HL-60 (cell line): ENCODE results near the gene TMEM161A.

ENCODE experiments used
- DNase-seq, 2 experiments: peaks; one replicate each; pipeline ENCODE4 v3.0.0-alpha.2; 2010 to 2020; ENCODE audit warnings: low read depth in 1 of 2, low spot score in 1 of 2
- H3K27ac ChIP-seq: fragments of 250-450 bp; sonication (Bioruptor Pico); replicated peaks from 2 replicates; pipeline ENCODE4 v1.5.1; 2020; ENCODE audit warnings: mild to moderate bottlenecking, moderate library complexity
- H3K27me3 ChIP-seq: fragments of 250-450 bp; sonication (Bioruptor Pico); 2 replicates; pipeline ENCODE4 v1.5.1; 2021; ENCODE audit warnings: mild to moderate bottlenecking, moderate library complexity; ENCODE audit not compliant: insufficient read depth, poor library complexity, severe bottlenecking
- H3K4me3 ChIP-seq: replicated peaks from 2 replicates; pipeline ENCODE4 v1.5.1; 2011; ENCODE audit warnings: mild to moderate bottlenecking, control low read depth, low read length; ENCODE audit not compliant: insufficient read depth
- CTCF ChIP-seq: IDR thresholded peaks from one replicate; pipeline ENCODE4 v1.5.1; 2011; ENCODE audit warnings: low read length, control low read depth, inconsistent platforms; ENCODE audit not compliant: insufficient read depth
- GABPA ChIP-seq: IDR thresholded peaks from 2 replicates; pipeline ENCODE4 v1.6.1; 2012; ENCODE audit warnings: low read depth
- POLR2AphosphoS5 ChIP-seq: IDR thresholded peaks from 2 replicates; pipeline ENCODE4 v1.6.1; 2012; ENCODE audit warnings: low read depth
- REST ChIP-seq: IDR thresholded peaks from 2 replicates; pipeline ENCODE4 v1.6.1; 2012; ENCODE audit warnings: low read depth; ENCODE audit not compliant: insufficient replicate concordance
- SPI1 ChIP-seq: IDR thresholded peaks from 2 replicates; pipeline ENCODE4 v1.6.1; 2012; ENCODE audit warnings: low read depth, mild to moderate bottlenecking, borderline replicate concordance
- long read RNA-seq: library from polyadenylated mRNA; unstranded; transcript quantifications from one replicate; pipeline ENCODE4 v2.0.0, GENCODE V29; 2020

Gene TMEM161A
- long read RNA-seq, transcript TMEM161A-201 (12 exons, 1,820 nt): major isoform, 239 of 319 reads
- long read RNA-seq, transcript TMEM161A-205 (11 exons, 1,923 nt): minor isoform, 5 of 319 reads
- long read RNA-seq, transcript TMEM161A-202 (10 exons, 1,930 nt): minor isoform, 7 of 319 reads
- long read RNA-seq, partial matches to known transcripts: 12 of 319 reads
- long read RNA-seq, other reads (novel, unspliced or antisense): 52 of 319 reads

- peak within 1 kb of the TSS; percentile 75 for H3K27ac ChIP-seq
- peak within 1 kb of the TSS; percentile 58 for H3K4me3 ChIP-seq
- H3K27me3 ChIP-seq: no peaks in the 10 kb centered on the region
- peak; percentile 95 to 99 for DNase-seq
- TF ChIP-seq POLR2AphosphoS5 (peak; percentile 86), CTCF (no peak), GABPA (0 out of 2 replicates have a peak, but pooled peaks have one; percentile 8), REST (peak; percentile 31)
Measured at GRCh38 chr19:19138109-19138981, at the start of gene TMEM161A. TSS of gene TMEM161A (minus strand) at chr19:19138478. CDS start at chr19:19138428, 50 bp downstream.

- no peak overlapping the region for H3K4me3 ChIP-seq
- H3K27me3 ChIP-seq: no peaks in the 10 kb centered on the region
- H3K27ac ChIP-seq: peak overlapping the region; percentile 92
- no peak for DNase-seq
- TF ChIP-seq GABPA (no peak), POLR2AphosphoS5 (no peak), CTCF (no peak), SPI1 (no peak), REST (no peak)
Measured at GRCh38 chr19:19186742-19187141, 48.5 kb upstream of the TMEM161A start.

- DNase-seq: peak; percentile 92 to 95
- H3K27ac ChIP-seq: peak overlapping the region; percentile 92
- TF ChIP-seq GABPA (no peak), SPI1 (peak; percentile 87; the same call in 1 of the 2 replicates), POLR2AphosphoS5 (peak; percentile 69)
- no peak overlapping the region for H3K4me3 ChIP-seq
- H3K27me3 ChIP-seq: no peaks in the 10 kb centered on the region
Measured at GRCh38 chr19:19185853-19186740, 47.8 kb upstream of the TMEM161A start.
